ENCODE measurements around the gene KLHDC7B.

GRCh38 chr22:50527921-50528681 is 17.6 kb upstream of the KLHDC7B start:
- TF ChIP-seq CTCF (IDR thresholded peaks at IDR 0.05; ENCODE audit: low read depth, low read length) (no peak), POLR2A (IDR thresholded peaks at IDR 0.05; ENCODE audit: extremely low read depth, insufficient read length) (no peak), MAX (IDR thresholded peaks at IDR 0.05; ENCODE audit: low read depth, low read length) (no peak), MYC (IDR thresholded peaks at IDR 0.05; ENCODE audit: low read depth, low read length) (no peak)

Measured in NB4 (cell line).